H1 (cell line): ENCODE measurements around the gene EVI5. TPM values are rescaled to one million over a fixed set of nuclear protein-coding genes. Genes with fewer than 3 reads are reported as not detected.

Experiments used
- ATF3 ChIP-seq: IDR thresholded peaks from 2 replicates; pipeline ENCODE4 v1.6.1; 2011; ENCODE audit warnings: low read depth, mild to moderate bottlenecking, low read length; ENCODE audit not compliant: insufficient read depth
- CHD7 ChIP-seq: fragments of 300-600 bp; sonication (generic); IDR thresholded peaks from 2 replicates; pipeline ENCODE4 v1.7.1; 2012; ENCODE audit warnings: low read length, moderate library complexity, mild to moderate bottlenecking, inconsistent platforms; ENCODE audit not compliant: insufficient replicate concordance
- NANOG ChIP-seq: IDR thresholded peaks from 2 replicates; pipeline ENCODE4 v1.6.1; 2011; ENCODE audit warnings: low read length, low read depth, mild to moderate bottlenecking, inconsistent platforms; ENCODE audit not compliant: insufficient read depth, poor library complexity, severe bottlenecking
- POLR2AphosphoS5 ChIP-seq: IDR thresholded peaks from 2 replicates; pipeline ENCODE4 v1.6.1; 2011; ENCODE audit warnings: low read depth, low read length
- RXRA ChIP-seq: IDR thresholded peaks from 2 replicates; pipeline ENCODE4 v1.6.1; 2011; ENCODE audit warnings: low read depth, mild to moderate bottlenecking, low read length, moderate library complexity; ENCODE audit not compliant: insufficient read depth
- SIX5 ChIP-seq: IDR thresholded peaks from 2 replicates; pipeline ENCODE4 v1.6.1; 2011; ENCODE audit warnings: mild to moderate bottlenecking, low read depth, low read length
- SP4 ChIP-seq: IDR thresholded peaks from 2 replicates; pipeline ENCODE4 v1.6.1; 2012; ENCODE audit warnings: low read length, inconsistent platforms
- polyA plus RNA-seq, 7 experiments: library from polyadenylated mRNA; depleted of rRNA in 3 of 7; stranded (reverse) in 5 of 7; unstranded in 2 of 7; fragments of >200 nt in 5 of 7; fragments of 200-250 nt in 2 of 7; gene quantifications; 1 replicate in 5 of 7; 2 replicates in 1 of 7; 4 replicates in 1 of 7; pipeline versions ENCODE4 v1.2.1 to v1.2.3, GENCODE V29; 2011 to 2013; ENCODE audit warnings: missing spikeins in 2 of 7, mixed read lengths in 2 of 7
- total RNA-seq: library from RNA; stranded (reverse); fragmentation: NEBNext Ultra II Directional; extraction: Animal tissue kit (Norgen Biotek cat#: 25700); gene quantifications from 2 replicates; pipeline ENCODE4 v1.2.1, GENCODE V29; 2021

EVI5 gene
- total and polyA plus RNA-seq, 2 of the 8 experiments (the other 6 are each of a cell fraction or from before 2014, with no cell fraction given): 1.7 to 13.7 TPM

- TF ChIP-seq CHD7 (no peak), ATF3 (no peak), POLR2AphosphoS5 (no peak), SP4 (no peak), NANOG (no peak), RXRA (no peak), SIX5 (no peak)
These were observed 207.5 kb downstream of the EVI5 start (continued) for GRCh38 chr1:92577261-92577895.
